Endothelial cell of umbilical vein (primary cell): ENCODE measurements around the gene FUT9. TPM values are rescaled to one million over a fixed set of nuclear protein-coding genes. Genes with fewer than 3 reads are reported as not detected.

Experiments used
- BruUV-seq: library from RNA; stranded (reverse); fragments of 400-500 nt; replicated peaks from 2 replicates; lab custom pipeline; 2021; lab: Mats Ljungman, UMichigan
- CTCF ChIA-PET: fragments of 300-600, 350-600 bp; sonication (Branson Sonifier 250); formaldehyde crosslinking; loops from one replicate; lab custom pipeline; 2021; ENCODE audit warnings: antibody characterized with exemption, inconsistent platforms; lab: Charles Lee
- POLR2A ChIA-PET: fragments of 300-600, 350-600 bp; sonication (Branson Sonifier 250); formaldehyde crosslinking; loops from one replicate; lab custom pipeline; 2021; ENCODE audit warnings: antibody characterized with exemption, inconsistent platforms; lab: Charles Lee
- DNase-seq: peaks from one replicate; pipeline ENCODE4 v3.0.0-alpha.2; 2011; ENCODE audit warnings: low read depth, low spot score
- FAIRE-seq: peaks from 2 replicates; lab custom pipeline; 2011; peaks lifted over from hg19 to GRCh38; lab: Jason Lieb, UNC
- H2AFZ ChIP-seq: 2 replicates; pipeline ENCODE4 v1.6.0; 2012; ENCODE audit warnings: low read depth, low read length, control low read depth, inconsistent platforms
- H3K27ac ChIP-seq: 2 replicates; pipeline ENCODE4 v1.5.1; 2011; ENCODE audit warnings: low read depth, mild to moderate bottlenecking, control low read depth, low read length, moderate library complexity; ENCODE audit not compliant: insufficient read depth
- H3K27me3 ChIP-seq, 2 experiments: 2 replicates each; pipeline versions ENCODE4 v1.6.0 to v1.6.1; 2011; ENCODE audit warnings: low read length in 2 of 2, mixed read lengths in 1 of 2; ENCODE audit not compliant: control insufficient read depth in 2 of 2, insufficient read depth in 2 of 2
- H3K36me3 ChIP-seq, 2 experiments: 2 replicates in 1 of 2; 3 replicates in 1 of 2; pipeline ENCODE4 v1.5.1; 2011; ENCODE audit warnings: low read length in 2 of 2, mild to moderate bottlenecking in 1 of 2, moderate library complexity in 1 of 2; ENCODE audit not compliant: control insufficient read depth in 2 of 2, insufficient read depth in 2 of 2; ENCODE audit errors: extremely low read depth in 1 of 2
- H3K4me1 ChIP-seq: 3 replicates; pipeline ENCODE4 v1.5.1; 2011; ENCODE audit warnings: mild to moderate bottlenecking, low read length; ENCODE audit not compliant: control insufficient read depth, insufficient read depth; ENCODE audit errors: extremely low read depth
- H3K4me2 ChIP-seq: 2 replicates; pipeline ENCODE4 v1.6.1; 2011; ENCODE audit warnings: low read length, control low read depth, mixed read lengths; ENCODE audit not compliant: insufficient read depth
- H3K4me3 ChIP-seq, 3 experiments: fragments of 200-600 bp in 1 of 3; sonication (generic), shearing (Covaris generic) in 1 of 3; replicated peaks in 1 of 3; 2 replicates each; pipeline ENCODE4 v1.5.1; 2011 to 2016; ENCODE audit warnings: control low read depth in 3 of 3, low read length in 3 of 3, mild to moderate bottlenecking in 2 of 3, inconsistent platforms in 1 of 3, low read depth in 1 of 3, moderate library complexity in 1 of 3; ENCODE audit not compliant: insufficient read depth in 1 of 3
- H3K79me2 ChIP-seq: 2 replicates; pipeline ENCODE4 v1.6.0; 2012; ENCODE audit warnings: low read length, inconsistent platforms; ENCODE audit not compliant: control insufficient read depth, insufficient read depth
- H3K9ac ChIP-seq: replicated peaks from 2 replicates; pipeline ENCODE3; 2011; ENCODE audit warnings: low read length, control low read depth; ENCODE audit not compliant: insufficient read depth; ENCODE audit errors: extremely low read depth
- H3K9me1 ChIP-seq: replicated peaks from 3 replicates; pipeline ENCODE4 v1.6.0; 2011; ENCODE audit warnings: mild to moderate bottlenecking, low read length; ENCODE audit not compliant: control insufficient read depth, insufficient read depth; ENCODE audit errors: extremely low read depth
- H3K9me3 ChIP-seq: replicated peaks from 2 replicates; pipeline ENCODE4 v1.5.1; 2012; ENCODE audit warnings: low read length, inconsistent platforms; ENCODE audit not compliant: control insufficient read depth, insufficient read depth
- H4K20me1 ChIP-seq: replicated peaks from 2 replicates; pipeline ENCODE3; 2011; ENCODE audit warnings: mild to moderate bottlenecking, low read length; ENCODE audit not compliant: control insufficient read depth, insufficient read depth; ENCODE audit errors: extremely low read depth
- JUN ChIP-seq: IDR thresholded peaks from 2 replicates; pipeline ENCODE4 v1.6.1; 2011; ENCODE audit warnings: borderline replicate concordance, low read depth; ENCODE audit not compliant: insufficient read length, insufficient read depth
- POLR2AphosphoS5 ChIP-seq: IDR thresholded peaks from 2 replicates; pipeline ENCODE4 v1.6.1; 2012; ENCODE audit warnings: low read depth, mild to moderate bottlenecking, control low read depth, low read length, moderate library complexity; ENCODE audit not compliant: insufficient read depth
- dilution Hi-C: fragments of 300-500 bp; cut with MboI; formaldehyde crosslinking; loops from one replicate; pipeline ENCODE4 v1.15.0; 2019; ENCODE audit warnings: low sequenced_read_pairs; ENCODE audit not compliant: extremely low pct_ligation_motif_present
- intact Hi-C: fragments of 100-400 bp; cut with micrococcal nuclease; formaldehyde crosslinking; loops from one replicate; pipeline ENCODE4 v1.10.0; 2022
- polyA plus RNA-seq, 4 experiments: library from polyadenylated mRNA; depleted of rRNA in 3 of 4; stranded (reverse) in 3 of 4; unstranded in 1 of 4; fragments of >200 nt; gene quantifications; 2 replicates each; pipeline versions ENCODE4 v1.2.1 to v1.2.3, GENCODE V29; 2011 to 2012; ENCODE audit warnings: missing spikeins in 1 of 4
- total RNA-seq: library from RNA; stranded (reverse); gene quantifications from 2 replicates; pipeline ENCODE4 v1.2.3, GENCODE V29; 2021

The FUT9 gene
- total and polyA plus RNA-seq, 2 donors (not counting 3 experiments of a cell fraction or from before 2014, with no cell fraction given) = not detected

DNA sequence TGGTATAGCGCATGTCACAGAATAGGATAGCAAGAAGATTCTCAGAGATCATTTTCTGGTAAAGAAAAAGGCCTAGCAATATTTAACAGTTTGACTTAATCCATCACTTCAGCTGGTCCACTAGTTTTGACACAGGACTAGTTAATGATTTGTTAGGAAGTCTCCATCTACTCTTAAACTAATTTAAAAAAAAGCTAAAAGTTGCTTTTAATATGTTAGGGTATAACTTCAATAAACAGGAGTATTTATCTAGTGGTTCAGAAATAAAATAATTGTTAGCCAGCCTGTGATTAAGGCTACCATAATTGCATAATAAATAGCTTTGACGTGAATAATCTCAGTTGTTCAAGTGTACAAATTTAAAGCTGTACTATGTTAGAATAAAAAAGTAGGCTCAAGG is 195.6 kb downstream of the FUT9 start:
- no TSS peak for BruUV-seq
- Histone ChIP-seq H3K27ac (no peak overlapping the region), H3K9me1 (no peaks in the 10 kb centered on the region), H3K27me3 (no peaks in the 10 kb centered on the region), H3K9ac (no peak overlapping the region), H3K4me3 (no peak overlapping the region), H4K20me1 (no peaks in the 10 kb centered on the region), H3K4me1 (no peaks in the 10 kb centered on the region), H3K79me2 (no peaks in the 10 kb centered on the region), H3K4me2 (no peak overlapping the region), H3K9me3 (no peaks in the 10 kb centered on the region), H3K36me3 (no peaks in the 10 kb centered on the region), H2AFZ (no peak overlapping the region)
- no peak for DNase-seq
- dilution Hi-C loops = no loop called here
- intact Hi-C loops = no loop called here
- CTCF ChIA-PET = no interaction called here
- FAIRE-seq = no peak
- POLR2A ChIA-PET = no interaction called here
- TF ChIP-seq POLR2AphosphoS5 (no peak), JUN (no peak)

GRCh38 chr6:96212066-96212465 is 196.3 kb downstream of the FUT9 start:
- no peaks in the 10 kb centered on the region for H3K36me3 ChIP-seq
- FAIRE-seq (no peak), DNase-seq (no peak)
- no peaks in the 10 kb centered on the region for H4K20me1 ChIP-seq
- H3K27ac ChIP-seq = no peak overlapping the region
- dilution Hi-C loops (no loop called here), intact Hi-C loops (no loop called here)
- no peaks in the 10 kb centered on the region for H3K4me1 ChIP-seq
- no peak overlapping the region for H3K4me2 ChIP-seq
- H3K9me1 ChIP-seq = no peaks in the 10 kb centered on the region
- H3K79me2 ChIP-seq = no peaks in the 10 kb centered on the region
- POLR2A ChIA-PET = no interaction called here
- no peaks in the 10 kb centered on the region for H3K27me3 ChIP-seq
- BruUV-seq = no TSS peak
- H2AFZ ChIP-seq = no peak overlapping the region
- no peak overlapping the region for H3K9ac ChIP-seq
- no peaks in the 10 kb centered on the region for H3K9me3 ChIP-seq
- no peak overlapping the region for H3K4me3 ChIP-seq
- CTCF ChIA-PET = no interaction called here
- TF ChIP-seq POLR2AphosphoS5 = no peak
